GM18858 (cell line): ENCODE results near the gene CHADL.

Experiments used
- ATAC-seq: cut with Tn5 transposase; IDR thresholded peaks from one replicate; pipeline ENCODE4 v1.9.1; 2021; ENCODE audit not compliant: unreplicated experiment

The CHADL gene

DNA sequence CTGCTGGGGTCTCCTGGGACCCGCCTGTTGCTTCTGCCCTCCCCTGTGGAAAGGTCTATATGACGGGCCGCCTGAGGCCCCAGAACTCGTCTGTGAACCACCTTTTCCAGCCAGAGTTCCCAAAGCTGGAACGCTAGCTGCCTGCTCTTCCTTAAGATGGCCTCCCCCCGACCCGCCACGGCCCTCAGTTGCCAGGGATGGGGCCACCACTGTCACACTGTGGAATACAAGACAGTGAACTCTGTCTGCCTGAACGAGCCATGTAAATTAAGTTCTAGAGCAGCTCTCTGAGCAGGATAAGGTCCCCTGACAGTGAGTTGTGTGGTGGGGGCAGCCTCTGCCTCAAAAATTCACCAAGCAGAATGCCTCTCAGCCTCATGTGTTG, 10.3 kb downstream of the CHADL start:
- no peak for ATAC-seq

DNA sequence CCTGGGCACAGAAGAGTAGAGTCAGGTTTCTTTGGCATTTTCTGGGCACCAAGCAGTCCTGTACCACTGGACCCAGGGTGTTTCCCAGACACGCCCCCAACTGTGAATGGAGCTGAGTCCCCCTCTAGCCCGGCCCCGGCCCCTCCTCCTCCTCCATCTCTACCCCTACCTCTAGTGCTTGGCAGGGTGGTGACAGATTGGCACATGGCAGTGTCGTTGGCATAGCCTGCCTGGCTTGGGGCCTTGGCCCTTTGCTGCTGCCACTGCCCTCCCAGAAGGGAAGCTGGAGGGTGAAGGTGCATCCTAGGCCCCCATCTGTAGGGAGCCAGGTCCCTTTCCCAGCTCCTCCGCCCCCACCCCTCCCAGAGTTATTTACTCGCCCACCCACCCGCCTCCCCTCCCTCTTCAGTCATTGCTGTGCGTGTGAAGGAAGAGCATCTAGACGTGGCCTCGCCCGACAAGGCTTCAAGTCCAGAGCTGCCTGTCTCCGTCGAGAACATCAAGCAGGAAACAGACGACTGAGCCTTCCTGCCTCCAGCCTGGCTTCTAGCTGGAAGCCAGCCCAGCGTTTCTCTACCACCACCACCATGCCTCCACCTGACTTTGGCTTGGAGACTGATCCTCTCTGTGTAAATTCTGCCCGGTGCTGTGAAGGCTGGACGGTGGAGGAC, 10.9 kb downstream of the CHADL start:
- ATAC-seq = no peak

DNA sequence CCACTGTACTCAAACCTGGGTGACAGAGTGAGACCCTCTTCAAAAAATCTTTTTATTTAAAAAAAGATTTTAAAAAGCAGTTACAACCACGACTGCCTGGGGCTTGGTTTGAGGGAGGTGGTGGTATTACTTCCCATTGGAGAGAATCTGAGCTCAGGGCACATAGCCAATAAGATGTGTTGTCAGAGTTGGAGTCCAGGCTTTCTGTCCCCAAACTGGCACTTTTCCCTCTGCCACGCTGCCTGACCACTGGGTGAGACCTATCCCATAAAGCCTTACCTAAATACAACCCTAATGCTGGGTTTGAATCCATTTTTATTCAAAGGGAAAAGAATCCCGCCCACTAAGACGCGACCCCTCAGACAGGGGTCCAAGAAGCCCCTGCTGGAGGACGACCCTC, 11.5 kb downstream of the CHADL start:
- no peak for ATAC-seq

DNA sequence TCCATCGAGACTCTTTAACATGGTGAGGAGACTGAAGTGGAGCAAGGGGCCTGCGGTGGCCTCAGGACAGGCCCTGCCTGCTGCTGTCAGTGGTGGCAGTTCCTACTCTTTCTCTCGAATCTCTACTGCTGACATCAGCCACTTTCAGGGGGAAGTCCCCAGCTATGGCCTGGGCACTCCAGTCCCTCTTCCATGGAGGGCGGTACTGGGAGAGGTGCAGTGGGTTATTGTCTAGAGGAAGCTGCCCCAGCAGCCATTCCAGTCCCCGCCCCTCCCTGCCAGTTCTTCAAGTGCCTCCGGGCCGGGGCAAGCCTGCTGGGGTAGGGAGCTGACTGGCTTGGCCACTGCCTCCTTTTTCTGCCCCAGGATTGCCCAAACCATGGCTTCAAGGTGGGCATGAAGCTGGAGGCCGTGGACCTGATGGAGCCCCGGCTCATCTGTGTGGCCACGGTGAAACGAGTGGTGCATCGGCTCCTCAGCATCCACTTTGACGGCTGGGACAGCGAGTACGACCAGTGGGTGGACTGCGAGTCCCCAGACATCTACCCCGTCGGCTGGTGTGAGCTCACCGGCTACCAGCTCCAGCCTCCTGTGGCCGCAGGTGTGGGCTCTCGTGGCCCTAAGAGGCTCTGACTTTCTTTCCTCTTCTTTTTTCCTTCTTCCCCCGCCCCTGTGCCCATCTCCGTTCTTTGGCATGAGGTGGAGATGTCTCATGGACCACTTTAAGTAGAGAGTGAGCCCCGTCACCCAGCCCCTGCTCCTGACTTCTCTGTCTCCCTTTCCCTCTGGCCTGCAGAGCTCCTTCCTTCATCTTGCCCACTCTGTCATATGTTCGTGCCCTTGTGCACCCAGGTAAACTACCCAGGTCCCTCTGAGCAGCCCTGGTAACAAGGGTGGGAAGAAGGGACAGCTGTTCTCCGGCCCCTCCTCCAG, 13.7 kb downstream of the CHADL start:
- no peak for ATAC-seq

DNA sequence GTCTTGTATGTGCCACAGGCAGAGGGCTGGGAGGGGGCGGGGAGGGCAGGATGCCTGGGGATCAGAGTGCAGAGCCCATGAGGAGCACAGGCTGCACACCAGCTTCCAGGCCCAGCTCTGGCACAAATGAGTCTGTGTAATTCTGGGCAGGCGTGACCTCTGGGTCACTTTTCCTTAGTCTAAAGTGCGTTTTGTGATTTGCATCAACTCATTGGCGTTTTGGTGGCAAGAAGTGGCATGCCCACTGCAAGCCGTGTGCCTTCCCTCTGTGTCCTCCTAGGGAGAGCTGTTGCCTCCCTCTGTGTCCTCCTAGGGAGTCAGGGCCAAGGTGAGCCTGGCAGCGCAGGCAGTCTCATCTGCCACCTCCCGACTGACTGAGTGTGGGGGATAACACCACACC, 17.2 kb downstream of the CHADL start:
- no peak for ATAC-seq

DNA sequence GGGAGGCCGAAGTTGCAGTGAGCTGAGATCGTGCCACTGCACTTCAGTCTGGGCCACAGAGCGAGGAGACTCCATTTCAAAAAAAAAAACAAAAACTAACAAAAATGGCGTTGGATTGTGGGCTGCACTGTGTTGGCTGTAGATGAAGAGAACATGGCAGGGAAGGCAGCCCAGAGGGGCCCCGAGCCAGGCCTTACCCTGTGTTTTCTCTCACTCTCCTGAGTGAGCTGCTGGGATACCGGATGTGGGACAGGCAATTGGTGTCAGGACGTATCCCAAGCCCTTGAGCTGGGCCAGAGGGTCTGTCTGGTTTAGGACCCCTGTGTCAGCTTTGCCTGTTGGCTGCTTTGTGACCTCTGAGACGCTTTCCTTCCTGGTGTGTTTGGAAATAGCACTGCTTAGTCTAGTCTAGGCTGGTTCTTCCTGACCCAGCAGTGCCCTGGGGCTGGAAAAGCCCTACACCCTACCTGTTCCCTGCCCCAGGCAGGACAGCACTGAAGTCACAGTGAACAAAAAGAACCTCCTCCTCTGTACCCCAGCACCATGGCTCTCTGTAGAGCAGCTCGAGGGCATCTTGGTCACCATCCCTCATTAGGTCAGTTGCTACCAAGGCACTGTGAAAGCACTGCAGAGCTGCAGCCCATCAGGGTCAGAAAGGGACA, 17.8 kb downstream of the CHADL start:
- no peak for ATAC-seq

DNA sequence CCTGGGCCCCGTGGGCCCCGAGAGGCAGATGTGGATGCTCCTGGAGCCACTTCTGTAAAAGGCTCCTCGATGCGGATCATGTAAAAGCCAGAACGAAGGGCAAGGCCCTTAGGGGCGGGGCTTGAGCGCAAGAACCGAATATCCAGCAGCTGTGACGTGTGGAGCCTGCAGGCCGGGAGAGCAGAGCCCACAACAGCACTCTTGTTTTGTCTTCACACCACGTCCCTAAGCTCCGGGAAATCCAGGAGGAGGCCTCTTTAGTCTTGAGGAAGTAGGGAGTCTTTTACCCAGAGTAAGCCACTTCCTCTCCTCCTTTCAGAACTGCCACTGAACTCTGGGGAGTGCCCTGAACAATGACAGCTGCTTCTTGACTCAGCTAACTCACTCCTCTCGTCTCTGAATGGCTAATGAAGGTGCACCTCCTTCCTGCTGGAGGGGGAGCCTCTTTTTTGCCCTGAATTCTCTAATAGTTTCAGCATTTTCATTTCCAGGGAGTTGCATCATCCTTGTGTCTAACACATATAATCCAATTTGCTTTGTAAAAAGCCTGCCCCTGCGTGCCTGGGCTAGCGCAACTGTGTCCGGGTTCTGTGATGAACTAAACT, 23.1 kb downstream of the CHADL start:
- ATAC-seq = no peak

DNA sequence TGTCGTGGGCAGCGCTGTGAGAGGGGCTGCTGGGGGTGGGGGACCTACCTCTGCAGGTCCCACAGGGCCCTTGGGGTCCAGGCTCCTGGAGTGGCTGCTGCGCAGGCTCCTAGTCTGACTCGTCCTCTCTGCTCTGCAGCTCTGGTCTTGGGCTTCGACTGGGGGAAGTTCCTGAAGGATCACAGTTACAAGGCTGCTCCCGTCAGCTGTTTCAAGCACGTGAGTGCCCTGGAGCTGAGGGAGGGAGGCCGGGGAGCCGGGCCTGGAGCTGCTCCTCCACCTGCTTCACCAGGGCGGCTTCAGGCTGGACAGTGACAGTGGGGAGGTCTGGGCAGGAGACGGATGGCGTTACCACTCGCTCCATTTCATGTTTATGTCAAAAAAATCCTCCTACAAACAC, 23.7 kb downstream of the CHADL start:
- ATAC-seq = no peak

DNA sequence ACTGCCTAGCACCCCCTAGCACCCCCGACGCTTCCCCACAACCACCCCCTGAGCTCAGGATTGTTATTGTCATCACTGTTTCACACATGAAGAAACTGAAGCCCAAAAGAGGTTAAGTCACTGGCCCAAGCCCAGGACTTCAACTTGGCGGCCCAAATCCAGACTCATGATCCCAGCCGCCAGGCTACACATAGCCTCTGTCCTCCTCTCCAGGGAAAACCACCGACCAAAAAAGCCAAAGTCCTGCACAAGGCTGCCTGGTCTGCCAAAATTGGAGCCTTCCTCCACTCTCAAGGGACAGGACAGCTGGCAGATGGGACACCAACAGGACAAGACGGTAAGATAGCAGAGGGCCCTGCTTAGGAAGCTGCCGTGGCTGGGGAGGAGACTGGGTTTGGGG, 24.8 kb downstream of the CHADL start:
- no peak for ATAC-seq

DNA sequence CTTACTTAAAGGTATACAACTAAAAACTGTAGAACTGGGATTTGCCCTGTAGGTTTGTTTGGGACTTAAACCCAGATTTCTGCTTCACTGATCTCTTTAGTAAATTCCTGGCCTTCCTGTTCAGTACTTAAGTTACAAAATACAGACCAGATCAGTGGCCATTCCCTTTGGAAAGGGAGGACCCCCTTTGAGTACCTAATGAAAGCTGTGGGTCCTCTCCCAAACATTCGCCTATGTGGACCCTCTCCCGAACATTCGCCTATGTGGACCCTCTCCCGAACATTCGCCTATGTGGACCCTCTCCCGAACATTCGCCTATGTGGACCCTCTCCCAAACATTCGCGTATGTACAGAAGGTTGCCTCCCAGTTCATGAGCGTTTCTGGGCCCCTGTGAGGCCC, 25.3 kb downstream of the CHADL start:
- ATAC-seq = no peak

DNA sequence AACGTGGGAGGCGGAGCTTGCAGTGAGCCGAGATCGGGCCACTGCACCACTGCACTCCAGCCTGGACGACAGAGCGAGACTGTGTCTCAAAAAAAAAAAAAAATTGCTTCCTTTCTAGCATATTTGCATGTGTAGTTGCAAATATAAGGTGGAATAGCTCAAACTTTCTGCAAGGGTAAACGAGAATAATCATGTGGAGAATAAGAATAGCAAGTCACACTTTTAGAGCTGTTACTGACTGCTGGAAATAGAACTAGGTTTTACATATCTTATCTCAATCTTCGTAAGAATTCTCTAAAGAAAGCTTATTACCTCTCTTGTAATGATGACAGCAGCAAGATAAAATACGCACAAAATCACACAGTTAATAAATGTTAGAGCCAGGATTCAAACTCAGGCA, 34.0 kb downstream of the CHADL start:
- ATAC-seq = no peak

DNA sequence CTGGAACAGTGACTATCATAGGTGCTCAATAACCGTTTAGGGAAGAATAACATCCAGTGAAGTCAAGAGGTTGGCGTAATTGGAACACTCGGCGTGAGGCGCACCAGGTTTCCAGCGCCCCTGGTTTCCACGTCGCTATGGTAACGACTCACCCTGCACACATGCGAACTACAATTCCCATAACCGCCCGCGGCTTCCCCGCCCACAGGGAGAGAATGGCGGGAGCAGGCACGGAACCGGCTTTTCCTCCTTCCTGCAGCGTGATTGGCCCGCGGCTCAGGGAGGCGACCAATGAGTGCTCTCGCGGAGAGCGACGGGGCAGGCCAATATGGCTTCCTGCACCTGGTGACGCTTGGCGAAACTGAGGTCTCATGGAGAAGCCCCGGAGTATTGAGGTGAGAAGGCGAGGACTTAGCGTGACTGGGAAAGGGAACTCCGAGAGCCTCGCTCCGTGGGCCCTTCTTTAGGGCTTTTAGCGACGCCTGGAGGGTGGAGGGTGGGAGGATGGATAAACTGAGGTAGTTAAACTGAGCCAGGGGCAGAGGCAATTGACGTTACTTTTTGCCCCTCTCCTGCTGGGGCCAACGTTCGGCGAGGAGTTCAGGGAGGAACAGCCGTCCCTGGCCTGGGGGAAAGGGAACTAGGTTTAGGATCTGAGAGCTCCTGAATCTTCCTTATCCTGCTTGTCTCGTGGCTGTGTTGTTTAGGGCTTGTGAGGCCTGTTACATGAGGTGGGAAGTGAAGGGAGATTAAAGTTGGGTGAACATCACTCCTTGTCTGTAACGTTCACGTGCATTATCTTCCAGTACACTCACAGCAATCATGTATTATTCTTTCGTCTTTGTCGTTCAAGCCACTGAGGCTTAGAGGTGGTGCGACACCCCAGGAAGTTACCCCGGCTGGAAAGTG, 35.5 kb downstream of the CHADL start, which contains the start of gene L3MBTL2:
TSS of gene L3MBTL2 (plus strand) at position 321 of the 909 bp plus-strand sequence. CDS start at position 372, 51 bp downstream.
- peak; percentile 90 for ATAC-seq

DNA sequence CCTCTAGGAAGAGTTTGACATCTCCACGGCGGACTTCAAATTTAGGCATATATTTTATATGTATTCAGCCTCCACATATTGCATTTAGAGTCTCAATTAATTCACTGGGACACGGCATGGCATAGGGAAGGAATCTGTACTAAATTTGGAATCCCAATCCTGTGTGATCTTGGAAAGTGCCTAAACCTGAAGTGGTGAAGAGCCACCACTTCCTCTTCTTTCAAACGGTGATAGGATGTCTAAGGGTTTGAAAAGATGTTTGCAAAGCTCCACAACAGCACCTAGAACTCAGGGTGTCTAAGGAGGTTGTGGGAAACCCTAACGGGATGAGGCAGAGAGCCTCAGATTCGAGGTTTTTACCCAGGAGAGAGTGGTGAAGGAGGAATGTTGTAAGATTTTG, 36.7 kb downstream of the CHADL start:
- ATAC-seq = no peak

DNA sequence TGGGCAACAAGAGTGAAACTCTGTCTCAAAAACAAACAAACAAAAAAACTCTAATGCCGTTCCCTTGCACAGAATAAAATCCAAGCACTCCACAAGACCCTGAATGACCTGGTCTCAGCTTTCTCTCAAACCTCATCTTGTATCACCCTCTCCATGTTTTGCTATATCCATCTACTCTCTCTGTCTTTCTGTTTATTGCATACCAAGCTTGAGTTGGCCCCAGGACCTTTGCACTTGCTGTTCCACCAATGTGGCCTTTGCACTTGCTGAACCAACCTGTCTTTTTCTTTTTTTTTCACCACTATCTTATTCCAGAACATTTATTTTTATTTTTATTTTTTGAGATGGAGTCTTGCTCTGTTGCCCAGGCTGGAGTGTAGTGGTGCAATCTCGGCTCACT, 37.6 kb downstream of the CHADL start:
- ATAC-seq = no peak

DNA sequence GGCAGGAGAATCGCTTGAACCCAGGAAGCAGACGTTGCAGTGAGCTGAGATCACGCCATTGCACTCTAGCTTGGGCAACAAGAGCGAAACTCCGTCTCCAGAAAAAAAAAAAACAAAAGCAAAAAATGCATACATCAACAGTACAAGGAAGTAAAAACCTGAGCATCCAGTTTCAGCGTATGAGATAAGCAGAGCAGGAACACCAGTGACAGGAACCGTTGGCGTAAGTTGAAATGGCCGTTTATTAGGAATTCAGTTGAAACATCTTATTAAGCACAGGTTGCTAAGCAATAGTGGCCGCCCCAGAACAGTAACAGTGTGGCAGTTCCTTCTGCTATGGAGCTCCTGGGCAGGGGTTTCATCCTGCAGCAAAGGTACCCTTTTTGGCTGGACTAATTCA, 39.6 kb downstream of the CHADL start:
- ATAC-seq = no peak

DNA sequence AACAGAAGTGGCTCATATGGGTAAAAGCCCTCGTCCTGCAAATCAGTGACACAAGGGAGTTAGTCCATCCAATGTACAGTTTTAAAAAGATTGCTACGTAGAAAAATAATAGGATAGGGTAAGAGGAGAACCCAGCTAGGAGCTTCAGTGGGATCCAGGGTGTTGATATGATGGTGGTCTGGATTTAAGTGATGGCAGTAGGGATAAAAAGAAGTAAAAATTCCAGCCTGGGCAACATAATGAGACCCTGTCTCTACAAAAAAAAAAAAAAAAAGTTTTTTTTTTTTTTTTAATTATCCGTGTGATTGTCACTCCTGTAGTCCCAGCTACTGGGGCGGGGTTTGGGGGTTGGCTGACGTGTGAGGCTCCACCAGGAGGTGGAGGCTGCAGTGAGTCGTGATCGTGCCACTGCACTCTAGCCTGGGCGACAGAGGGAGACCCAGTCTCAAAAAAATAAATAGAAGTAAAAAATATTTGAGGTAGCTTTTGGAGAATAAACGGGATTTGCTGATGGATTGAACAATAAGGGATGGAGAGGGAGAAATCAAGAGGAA, 42.6 kb downstream of the CHADL start:
- no peak for ATAC-seq

DNA sequence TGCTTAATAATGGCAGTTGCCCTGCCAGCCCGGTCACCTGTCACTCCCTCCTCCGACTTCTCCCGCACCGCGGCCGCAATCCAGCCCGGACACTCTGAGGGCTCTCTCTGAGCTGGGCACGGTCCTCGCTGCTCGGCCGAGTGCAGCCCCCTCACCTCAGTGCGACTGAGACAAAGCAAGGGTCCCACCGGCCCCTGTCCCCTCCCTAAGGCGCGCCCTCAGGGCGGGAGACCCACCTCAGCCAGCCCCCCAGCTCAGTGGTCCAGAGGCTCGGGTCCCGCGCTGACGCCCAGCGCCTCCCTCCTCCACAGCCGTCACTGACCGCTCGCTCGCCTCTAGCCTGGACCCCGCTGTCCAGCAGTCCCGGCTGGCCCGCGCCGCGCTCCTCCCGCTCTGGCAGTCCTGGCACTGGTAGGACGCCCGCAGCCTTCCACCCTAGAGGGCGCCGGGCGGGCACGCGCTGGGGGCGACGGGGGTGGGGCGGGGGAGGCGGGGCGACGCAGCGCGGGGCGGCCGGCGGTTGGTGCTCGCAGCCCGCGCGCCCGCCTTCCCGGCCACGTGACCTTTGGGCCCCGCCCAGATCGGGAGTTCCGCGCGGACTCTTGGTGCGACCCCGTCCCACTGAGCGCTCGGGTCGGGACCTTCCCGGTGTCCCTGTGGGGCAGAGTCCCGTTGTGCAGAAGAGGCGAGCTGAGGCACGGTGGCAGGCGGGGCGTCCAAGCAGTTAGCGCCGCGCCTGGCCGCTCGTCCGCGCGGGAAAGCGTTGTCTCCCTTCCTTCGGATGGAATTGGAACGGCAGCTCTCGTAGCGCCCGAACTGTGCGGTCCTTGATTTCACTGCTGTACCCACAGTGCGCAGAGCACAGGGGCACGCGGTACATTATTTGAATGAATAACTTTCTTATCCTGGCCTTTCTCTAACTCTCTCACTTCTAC, 43.4 kb downstream of the CHADL start:
- peak; percentile 60 for ATAC-seq

DNA sequence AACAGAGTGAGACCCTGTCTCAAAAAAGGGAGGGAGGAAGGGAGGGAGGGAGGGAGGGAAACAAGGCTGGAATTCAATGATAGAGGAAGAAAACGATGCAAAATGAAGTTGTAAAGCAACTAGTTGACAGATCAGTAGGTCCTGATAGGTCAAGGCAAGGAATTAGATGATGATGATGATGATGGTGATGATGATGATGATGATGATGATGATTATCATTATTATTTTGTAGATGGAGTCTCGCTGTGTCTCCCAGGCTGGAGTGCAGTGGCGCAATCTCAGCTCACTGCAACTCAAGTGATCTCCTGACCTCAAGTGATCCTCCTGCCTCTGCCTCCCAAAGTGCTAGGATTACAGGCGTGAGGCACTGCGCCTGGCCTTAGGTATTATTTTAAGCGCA, 46.9 kb downstream of the CHADL start:
- ATAC-seq = no peak

DNA sequence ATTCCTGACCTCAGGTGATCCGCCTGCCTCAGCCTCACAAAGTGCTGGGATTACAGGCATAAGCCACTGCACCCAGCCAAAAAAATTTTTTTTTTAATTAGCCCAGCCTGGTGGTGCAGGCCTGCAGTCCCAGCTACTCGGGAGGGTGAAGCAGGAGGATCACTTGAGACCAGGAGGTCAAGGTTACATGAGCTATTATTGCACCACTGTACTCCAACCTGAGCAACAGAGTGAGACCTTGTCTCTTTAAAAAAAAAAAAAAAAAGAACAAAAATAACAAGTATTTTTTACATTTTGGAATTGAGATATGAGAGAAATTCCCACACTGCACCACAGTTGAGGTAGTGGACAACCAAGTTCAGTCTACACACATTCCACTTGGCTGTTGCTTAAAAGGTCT, 49.3 kb downstream of the CHADL start:
- no peak for ATAC-seq
